ENCODE data around the gene KCNIP1.

KCNIP1 gene

GRCh38 chr5:170633235-170634081 is 129.6 kb downstream of the KCNIP1 start:
- Histone ChIP-seq H3K4me3 (replicated peaks; ENCODE audit: insufficient read depth, low read length) (no peak overlapping the region), H3K27ac (replicated peaks) (no peak overlapping the region), H3K27me3 (ENCODE audit: insufficient read depth, poor library complexity, severe bottlenecking) (peaks cover 3% of the 10 kb centered on the region)
- TF ChIP-seq GABPA (IDR thresholded peaks at IDR 0.05; ENCODE audit: low read depth) (no peak), REST (IDR thresholded peaks at IDR 0.05; ENCODE audit: insufficient replicate concordance, low read depth) (no peak), POLR2AphosphoS5 (IDR thresholded peaks at IDR 0.05; ENCODE audit: low read depth) (no peak), SPI1 (IDR thresholded peaks at IDR 0.05; ENCODE audit: borderline replicate concordance, low read depth) (no peak), CTCF (IDR thresholded peaks at IDR 0.05; ENCODE audit: insufficient read depth, low read length) (no peak)
- no peak for DNase-seq (ENCODE audit: low read depth in 1 of 2, low spot score in 1 of 2)

GRCh38 chr5:170634256-170634990 is 130.6 kb downstream of the KCNIP1 start:
- peaks cover 3% of the 10 kb centered on the region for H3K27me3 ChIP-seq (ENCODE audit: insufficient read depth, poor library complexity, severe bottlenecking)
- DNase-seq (ENCODE audit: low read depth in 1 of 2, low spot score in 1 of 2) = no peak
- H3K27ac ChIP-seq (replicated peaks) = no peak overlapping the region
- TF ChIP-seq REST (IDR thresholded peaks at IDR 0.05; ENCODE audit: insufficient replicate concordance, low read depth) = no peak
- no peak for TF ChIP-seq SPI1 (IDR thresholded peaks at IDR 0.05; ENCODE audit: borderline replicate concordance, low read depth)
- TF ChIP-seq GABPA (IDR thresholded peaks at IDR 0.05; ENCODE audit: low read depth) = no peak
- no peak for TF ChIP-seq POLR2AphosphoS5 (IDR thresholded peaks at IDR 0.05; ENCODE audit: low read depth)
- TF ChIP-seq CTCF (IDR thresholded peaks at IDR 0.05; ENCODE audit: insufficient read depth, low read length) = no peak
- H3K4me3 ChIP-seq (replicated peaks; ENCODE audit: insufficient read depth, low read length) = no peak overlapping the region

- H3K4me3 ChIP-seq (replicated peaks; ENCODE audit: insufficient read depth, low read length) = no peak overlapping the region
- H3K27ac ChIP-seq (replicated peaks) = no peak overlapping the region
- TF ChIP-seq SPI1 (IDR thresholded peaks at IDR 0.05; ENCODE audit: borderline replicate concordance, low read depth) (no peak), REST (IDR thresholded peaks at IDR 0.05; ENCODE audit: insufficient replicate concordance, low read depth) (no peak), POLR2AphosphoS5 (IDR thresholded peaks at IDR 0.05; ENCODE audit: low read depth) (no peak), GABPA (IDR thresholded peaks at IDR 0.05; ENCODE audit: low read depth) (no peak), CTCF (IDR thresholded peaks at IDR 0.05; ENCODE audit: insufficient read depth, low read length) (no peak)
- DNase-seq (ENCODE audit: low read depth in 1 of 2, low spot score in 1 of 2) = no peak
- peaks cover 3% of the 10 kb centered on the region for H3K27me3 ChIP-seq (ENCODE audit: insufficient read depth, poor library complexity, severe bottlenecking)
Measured at GRCh38 chr5:170635706-170636105, 131.9 kb downstream of the KCNIP1 start.

Data from HL-60 (cell line).